K562 (cell line): ENCODE results near the gene LTO1. TPM values are rescaled to one million over a fixed set of nuclear protein-coding genes. Genes with fewer than 3 reads are reported as not detected.

Source experiments
- BCL6 ChIP-seq: fragments of 250-450 bp; sonication (Bioruptor Pico); IDR thresholded peaks from 2 replicates; pipeline ENCODE4 v1.4.0; 2020
- CBX3 ChIP-seq, 2 experiments: IDR thresholded peaks; 1 replicate in 1 of 2; 2 replicates in 1 of 2; pipeline ENCODE4 v1.6.1; 2012; ENCODE audit warnings: inconsistent platforms in 2 of 2, low read length in 2 of 2, borderline replicate concordance in 1 of 2, control low read depth in 1 of 2
- CREB1 ChIP-seq, 2 experiments: sonication (generic) in 1 of 2; formaldehyde crosslinking in 1 of 2; IDR thresholded peaks; 2 replicates each; pipeline versions ENCODE4 v1.6.1 to v1.8.0; 2012 to 2022; ENCODE audit warnings: inconsistent platforms in 1 of 2, mild to moderate bottlenecking in 1 of 2, missing genetic modification reagents in 1 of 2, moderate library complexity in 1 of 2
- CREB3L1 ChIP-seq: fragments of 450-650 bp; IDR thresholded peaks from 2 replicates; pipeline ENCODE4 v1.6.1; 2014; ENCODE audit warnings: low read depth, mild to moderate bottlenecking, moderate library complexity, borderline replicate concordance
- CREM ChIP-seq: IDR thresholded peaks from 2 replicates; pipeline ENCODE4 v1.6.1; 2014; ENCODE audit warnings: antibody characterized with exemption, low read depth
- FIP1L1 ChIP-seq: fragments of 200-400 bp; formaldehyde crosslinking; IDR thresholded peaks from 2 replicates; pipeline ENCODE4 v1.6.1; 2018; ENCODE audit warnings: mild to moderate bottlenecking, low read depth, low read length; ENCODE audit not compliant: poor library complexity, severe bottlenecking
- FOXJ3 ChIP-seq: sonication (generic); formaldehyde crosslinking; IDR thresholded peaks from 2 replicates; pipeline ENCODE4 v1.4.0; 2020; ENCODE audit warnings: mild to moderate bottlenecking, missing genetic modification reagents
- MAFK ChIP-seq: IDR thresholded peaks from 2 replicates; pipeline ENCODE4 v1.6.1; 2011; ENCODE audit warnings: low read length, improper control_type of control experiment
- MEF2A ChIP-seq: IDR thresholded peaks from 2 replicates; pipeline ENCODE4 v1.6.1; 2011; ENCODE audit warnings: low read depth, mild to moderate bottlenecking, low read length, moderate library complexity; ENCODE audit not compliant: control insufficient read depth
- MXD1 ChIP-seq: fragments of 250-450 bp; sonication (Bioruptor Pico); IDR thresholded peaks from 2 replicates; pipeline ENCODE4 v1.8.0; 2021; ENCODE audit warnings: borderline replicate concordance, mild to moderate bottlenecking, moderate library complexity; ENCODE audit not compliant: poor library complexity, severe bottlenecking
- PHF8 ChIP-seq: fragments of 200-600 bp; sonication (generic); IDR thresholded peaks from 2 replicates; pipeline ENCODE4 v1.6.1; 2012; ENCODE audit warnings: mixed run types, mild to moderate bottlenecking, inconsistent platforms, low read length, moderate library complexity, borderline replicate concordance
- PHTF2 ChIP-seq: fragments of 250-450 bp; sonication (Bioruptor Pico); IDR thresholded peaks from 2 replicates; pipeline ENCODE4 v1.5.0; 2021; ENCODE audit warnings: mild to moderate bottlenecking
- RBBP5 ChIP-seq: fragments of 200-600 bp; sonication (generic); IDR thresholded peaks from 2 replicates; pipeline ENCODE4 v1.6.1; 2012; ENCODE audit warnings: borderline replicate concordance, mild to moderate bottlenecking, low read length, control low read depth, inconsistent platforms; ENCODE audit not compliant: insufficient read depth, poor library complexity, severe bottlenecking
- RBM15 ChIP-seq: fragments of 200-400 bp; formaldehyde crosslinking; IDR thresholded peaks from 2 replicates; pipeline ENCODE4 v1.6.1; 2018; ENCODE audit warnings: mild to moderate bottlenecking, low read length, moderate library complexity; ENCODE audit not compliant: insufficient read depth
- RBM34 ChIP-seq: fragments of 200-400 bp; formaldehyde crosslinking; IDR thresholded peaks from 2 replicates; pipeline ENCODE4 v1.6.1; 2018; ENCODE audit warnings: low read length, borderline replicate concordance; ENCODE audit not compliant: insufficient read depth
- RCOR1 ChIP-seq, 2 experiments: IDR thresholded peaks; 2 replicates each; pipeline ENCODE4 v1.6.1; 2012; ENCODE audit warnings: low read depth in 2 of 2, low read length in 2 of 2, borderline replicate concordance in 1 of 2, improper control_type of control experiment in 1 of 2
- SOX6 ChIP-seq: fragments of 450-650 bp; IDR thresholded peaks from 2 replicates; pipeline ENCODE4 v1.6.1; 2014; ENCODE audit warnings: mild to moderate bottlenecking
- SP2 ChIP-seq: IDR thresholded peaks from 2 replicates; pipeline ENCODE4 v1.6.1; 2011; ENCODE audit warnings: mild to moderate bottlenecking, low read depth, low read length, moderate library complexity; ENCODE audit not compliant: poor library complexity, severe bottlenecking; ENCODE audit errors: extremely low read depth
- TAF9B ChIP-seq: fragments of 450-650 bp; IDR thresholded peaks from 2 replicates; pipeline ENCODE4 v1.6.1; 2018; ENCODE audit warnings: mild to moderate bottlenecking; ENCODE audit not compliant: partially characterized antibody
- ZBTB7A ChIP-seq: IDR thresholded peaks from 2 replicates; pipeline ENCODE4 v1.6.1; 2011; ENCODE audit warnings: low read depth, mild to moderate bottlenecking, low read length, moderate library complexity, borderline replicate concordance; ENCODE audit not compliant: control insufficient read depth
- ZBTB8A ChIP-seq: fragments of 450-650 bp; IDR thresholded peaks from 2 replicates; pipeline ENCODE4 v1.6.1; 2018; ENCODE audit warnings: mild to moderate bottlenecking, moderate library complexity; ENCODE audit not compliant: partially characterized antibody
- ZC3H4 ChIP-seq: sonication (generic); formaldehyde crosslinking; IDR thresholded peaks from 2 replicates; pipeline ENCODE4 v1.9.0; 2021; ENCODE audit warnings: missing genetic modification reagents, borderline replicate concordance
- ZNF263 ChIP-seq: sonication (generic); formaldehyde crosslinking; IDR thresholded peaks from 2 replicates; pipeline ENCODE4 v1.8.0; 2022; ENCODE audit warnings: mild to moderate bottlenecking, missing genetic modification reagents, borderline replicate concordance
- ZNF445 ChIP-seq: fragments of 250-450 bp; sonication (Bioruptor Pico); IDR thresholded peaks from 2 replicates; pipeline ENCODE4 v1.4.0; 2020; ENCODE audit warnings: low read depth, mild to moderate bottlenecking, moderate library complexity
- ZNF77 ChIP-seq: fragments of 250-450 bp; sonication (Bioruptor Pico); IDR thresholded peaks from 2 replicates; pipeline ENCODE4 v1.5.0; 2020
- ZNF830 ChIP-seq: fragments of 250-450 bp; sonication (Bioruptor Pico); IDR thresholded peaks from 2 replicates; pipeline ENCODE4 v1.5.0; 2021; ENCODE audit warnings: mild to moderate bottlenecking
- polyA plus RNA-seq, 8 experiments: library from polyadenylated mRNA; depleted of rRNA in 4 of 8; stranded (reverse) in 5 of 8; unstranded in 3 of 8; fragments of >200 nt; fragmentation: Nextera tagmentation in 2 of 8; fragmentation: Illumina TruSeq in 1 of 8; extraction: Ambion mirVana in 2 of 8; extraction: Trizol in 1 of 8; gene quantifications; 2 replicates each; pipeline versions ENCODE4 v1.2.1 to v1.2.3, GENCODE V29; 2011 to 2014; ENCODE audit warnings: inconsistent platforms in 1 of 8, missing spikeins in 1 of 8
- total RNA-seq, 7 experiments: library from RNA; depleted of rRNA in 6 of 7; stranded (reverse); fragments of >200 nt in 6 of 7; fragmentation: Illumina TruSeq in 2 of 7; extraction: Trizol in 2 of 7; gene quantifications; 2 replicates each; pipeline versions ENCODE4 v1.2.1 to v1.2.3, GENCODE V29; 2011 to 2021; ENCODE audit warnings: low replicate concordance in 1 of 7

Gene LTO1
- total and polyA plus RNA-seq, 9 of the 15 experiments (the other 6 are each of a cell fraction or from before 2014, with no cell fraction given) = 2.6 to 43.4 (median 19.1) TPM

GRCh38 chr11:69674886-69675714 is at the start of gene LTO1 (continued):
- TF ChIP-seq MEF2A (no peak), CBX3 (IDR thresholded peaks at IDR 0.05; ENCODE audit: borderline replicate concordance in 1 of 2, low read length in 2 of 2) (0 out of 3 replicates have a peak, but pooled peaks of 1 of the 2 experiments have one; percentile 21), RBM15 (no peak), CREB3L1 (peak; percentile 65; the same call in 1 of the 2 replicates), ZBTB8A (no peak), FIP1L1 (peak; percentile 64), BCL6 (CRISPR knock-in tag) (no peak), ZC3H4 (no peak), ZNF263 (CRISPR knock-in tag) (no peak), CREM (peak; percentile 52; the same call in 1 of the 2 replicates), PHTF2 (CRISPR knock-in tag) (no peak), SP2 (no peak), SOX6 (no peak; the same call in 1 of the 2 replicates), RBBP5 (peak; percentile 99), CREB1 (IDR thresholded peaks at IDR 0.05) (0 out of 2 replicates have a peak, but pooled peaks have one; percentile 23), CREB1 (CRISPR knock-in tag; IDR thresholded peaks at IDR 0.05) (0 out of 2 replicates have a peak, but pooled peaks have one; percentile 50), TAF9B (peak; percentile 62), FOXJ3 (CRISPR knock-in tag) (no peak), PHF8 (peak; percentile 81; the same call in 1 of the 2 replicates), ZNF77 (no peak), RCOR1 (IDR thresholded peaks at IDR 0.05; ENCODE audit: borderline replicate concordance in 1 of 2, low read depth in 2 of 2, low read length in 2 of 2) (no peak), MXD1 (CRISPR knock-in tag) (no peak), ZNF445 (CRISPR knock-in tag) (no peak), MAFK (no peak), ZNF830 (CRISPR knock-in tag) (no peak), ZBTB7A (no peak), RBM34 (no peak)
